Measurements from ENCODE around the gene RLF.

RLF gene

GRCh38 chr1:40273547-40274166 lies 112.5 kb downstream of the RLF start:
- no peak for DNase-seq

- DNase-seq = no peak
Observed at GRCh38 chr1:40274331-40274730, 113.1 kb downstream of the RLF start.

- no peak for DNase-seq
Observed at GRCh38 chr1:40276122-40276521, 114.9 kb downstream of the RLF start.

GRCh38 chr1:40281853-40282252 lies 120.7 kb downstream of the RLF start:
- no peak for DNase-seq
